Measurements from ENCODE around the gene NCKAP5.
"Not testable (repeated sequence)": the region's sequence is repeated elsewhere in the genome, so short reads cannot be mapped to it uniquely, and the experiment has no call there.

The NCKAP5 gene

GRCh38 chr2:133525613-133526529, 42.4 kb downstream of the NCKAP5 start:
- Histone ChIP-seq H3K27ac (ENCODE audit: insufficient read depth, low read depth, low read length, poor library complexity, severe bottlenecking) (no peak overlapping the region), H3K4me1 (ENCODE audit: control insufficient read depth, insufficient read depth, low read length) (no peaks in the 10 kb centered on the region), H3K4me3 (ENCODE audit: insufficient read depth, low read depth, low read length) (no peak overlapping the region), H3K9me3 (ENCODE audit: control insufficient read depth, low read length) (no peaks in the 10 kb centered on the region), H3K36me3 (ENCODE audit: control insufficient read depth, insufficient read depth, low read length) (no peaks in the 10 kb centered on the region), H3K27me3 (ENCODE audit: control insufficient read depth, insufficient read depth, low read length, poor library complexity, severe bottlenecking) (no peaks in the 10 kb centered on the region)
- 96 to 98% methylated on average over 3 to 4 of the region's 5 CpGs for WGBS, 2 experiments

GRCh38 chr2:133525090-133525489, 43.2 kb downstream of the NCKAP5 start:
- Histone ChIP-seq H3K4me3 (ENCODE audit: insufficient read depth, low read depth, low read length) (no peak overlapping the region), H3K4me1 (ENCODE audit: control insufficient read depth, insufficient read depth, low read length) (no peaks in the 10 kb centered on the region), H3K27me3 (ENCODE audit: control insufficient read depth, insufficient read depth, low read length, poor library complexity, severe bottlenecking) (no peaks in the 10 kb centered on the region), H3K9me3 (ENCODE audit: control insufficient read depth, low read length) (no peaks in the 10 kb centered on the region), H3K36me3 (ENCODE audit: control insufficient read depth, insufficient read depth, low read length) (no peaks in the 10 kb centered on the region), H3K27ac (ENCODE audit: insufficient read depth, low read depth, low read length, poor library complexity, severe bottlenecking) (no peak overlapping the region)
- 92 to 98% methylated on average over 2 of the region's 2 CpGs for WGBS, 2 experiments

- 59 to 60% methylated on average over 5 of the region's 5 CpGs for WGBS, 2 experiments
- Histone ChIP-seq H3K4me3 (ENCODE audit: insufficient read depth, low read depth, low read length) (no peak overlapping the region), H3K4me1 (ENCODE audit: control insufficient read depth, insufficient read depth, low read length) (no peaks in the 10 kb centered on the region), H3K9me3 (ENCODE audit: control insufficient read depth, low read length) (no peaks in the 10 kb centered on the region), H3K36me3 (ENCODE audit: control insufficient read depth, insufficient read depth, low read length) (no peaks in the 10 kb centered on the region), H3K27ac (ENCODE audit: insufficient read depth, low read depth, low read length, poor library complexity, severe bottlenecking) (no peak overlapping the region), H3K27me3 (ENCODE audit: control insufficient read depth, insufficient read depth, low read length, poor library complexity, severe bottlenecking) (no peaks in the 10 kb centered on the region)
Observed at GRCh38 chr2:133523406-133523805, 44.9 kb downstream of the NCKAP5 start.

GRCh38 chr2:133522204-133522603, 46.1 kb downstream of the NCKAP5 start:
- no peak overlapping the region for H3K4me3 ChIP-seq (ENCODE audit: insufficient read depth, low read depth, low read length)
- 88 to 91% methylated on average over 1 of the region's 1 CpG for WGBS, 2 experiments
- H3K36me3 ChIP-seq (ENCODE audit: control insufficient read depth, insufficient read depth, low read length), result no peaks in the 10 kb centered on the region
- no peak overlapping the region for H3K27ac ChIP-seq (ENCODE audit: insufficient read depth, low read depth, low read length, poor library complexity, severe bottlenecking)
- no peaks in the 10 kb centered on the region for H3K27me3 ChIP-seq (ENCODE audit: control insufficient read depth, insufficient read depth, low read length, poor library complexity, severe bottlenecking)
- H3K9me3 ChIP-seq (ENCODE audit: control insufficient read depth, low read length), result no peaks in the 10 kb centered on the region
- H3K4me1 ChIP-seq (ENCODE audit: control insufficient read depth, insufficient read depth, low read length), result no peaks in the 10 kb centered on the region

GRCh38 chr2:133521146-133521745, 47.0 kb downstream of the NCKAP5 start:
- H3K27ac ChIP-seq (ENCODE audit: insufficient read depth, low read depth, low read length, poor library complexity, severe bottlenecking), result no peak overlapping the region
- WGBS, 2 experiments, result 85 to 92% methylated on average over 3 of the region's 3 CpGs
- no peaks in the 10 kb centered on the region for H3K27me3 ChIP-seq (ENCODE audit: control insufficient read depth, insufficient read depth, low read length, poor library complexity, severe bottlenecking)
- no peaks in the 10 kb centered on the region for H3K9me3 ChIP-seq (ENCODE audit: control insufficient read depth, low read length)
- no peak overlapping the region for H3K4me3 ChIP-seq (ENCODE audit: insufficient read depth, low read depth, low read length)
- H3K4me1 ChIP-seq (ENCODE audit: control insufficient read depth, insufficient read depth, low read length), result no peaks in the 10 kb centered on the region
- H3K36me3 ChIP-seq (ENCODE audit: control insufficient read depth, insufficient read depth, low read length), result no peaks in the 10 kb centered on the region

- H3K27me3 ChIP-seq (ENCODE audit: control insufficient read depth, insufficient read depth, low read length, poor library complexity, severe bottlenecking); H3K27ac ChIP-seq (ENCODE audit: insufficient read depth, low read depth, low read length, poor library complexity, severe bottlenecking); H3K4me1 ChIP-seq (ENCODE audit: control insufficient read depth, insufficient read depth, low read length); H3K9me3 ChIP-seq (ENCODE audit: control insufficient read depth, low read length); H3K4me3 ChIP-seq (ENCODE audit: insufficient read depth, low read depth, low read length); H3K36me3 ChIP-seq (ENCODE audit: control insufficient read depth, insufficient read depth, low read length): not testable (repeated sequence)
- WGBS, 2 experiments, result 62 to 69% methylated on average over 6 to 7 of the region's 7 CpGs
Observed at GRCh38 chr2:133519677-133520076, 48.6 kb downstream of the NCKAP5 start.

- H3K36me3 ChIP-seq (ENCODE audit: control insufficient read depth, insufficient read depth, low read length), result no peaks in the 10 kb centered on the region
- H3K27me3 ChIP-seq (ENCODE audit: control insufficient read depth, insufficient read depth, low read length, poor library complexity, severe bottlenecking), result no peaks in the 10 kb centered on the region
- no peaks in the 10 kb centered on the region for H3K4me1 ChIP-seq (ENCODE audit: control insufficient read depth, insufficient read depth, low read length)
- H3K4me3 ChIP-seq (ENCODE audit: insufficient read depth, low read depth, low read length), result no peak overlapping the region
- no peaks in the 10 kb centered on the region for H3K9me3 ChIP-seq (ENCODE audit: control insufficient read depth, low read length)
- H3K27ac ChIP-seq (ENCODE audit: insufficient read depth, low read depth, low read length, poor library complexity, severe bottlenecking), result no peak overlapping the region
Observed at GRCh38 chr2:133518700-133519344, 49.4 kb downstream of the NCKAP5 start.

GRCh38 chr2:133517876-133518275, 50.4 kb downstream of the NCKAP5 start:
- no peak overlapping the region for H3K27ac ChIP-seq (ENCODE audit: insufficient read depth, low read depth, low read length, poor library complexity, severe bottlenecking)

GRCh38 chr2:133516405-133517026, 51.7 kb downstream of the NCKAP5 start:
- H3K4me3 ChIP-seq (ENCODE audit: insufficient read depth, low read depth, low read length), result no peak overlapping the region
- WGBS, 2 experiments, result 93 to 99% methylated on average over 6 of the region's 6 CpGs
- H3K4me1 ChIP-seq (ENCODE audit: control insufficient read depth, insufficient read depth, low read length), result no peaks in the 10 kb centered on the region
- no peaks in the 10 kb centered on the region for H3K9me3 ChIP-seq (ENCODE audit: control insufficient read depth, low read length)
- H3K27me3 ChIP-seq (ENCODE audit: control insufficient read depth, insufficient read depth, low read length, poor library complexity, severe bottlenecking), result no peaks in the 10 kb centered on the region
- no peak overlapping the region for H3K27ac ChIP-seq (ENCODE audit: insufficient read depth, low read depth, low read length, poor library complexity, severe bottlenecking)
- no peaks in the 10 kb centered on the region for H3K36me3 ChIP-seq (ENCODE audit: control insufficient read depth, insufficient read depth, low read length)

More at GRCh38 chr2:133517876-133518275, 50.4 kb downstream of the NCKAP5 start:
- 92 to 97% methylated on average over 3 of the region's 3 CpGs for WGBS, 2 experiments
- Histone ChIP-seq H3K36me3 (ENCODE audit: control insufficient read depth, insufficient read depth, low read length) (no peaks in the 10 kb centered on the region), H3K9me3 (ENCODE audit: control insufficient read depth, low read length) (no peaks in the 10 kb centered on the region), H3K4me1 (ENCODE audit: control insufficient read depth, insufficient read depth, low read length) (no peaks in the 10 kb centered on the region), H3K4me3 (ENCODE audit: insufficient read depth, low read depth, low read length) (no peak overlapping the region), H3K27me3 (ENCODE audit: control insufficient read depth, insufficient read depth, low read length, poor library complexity, severe bottlenecking) (no peaks in the 10 kb centered on the region)

GRCh38 chr2:133515271-133515670, 53.0 kb downstream of the NCKAP5 start:
- Histone ChIP-seq H3K36me3 (ENCODE audit: control insufficient read depth, insufficient read depth, low read length) (no peaks in the 10 kb centered on the region), H3K9me3 (ENCODE audit: control insufficient read depth, low read length) (no peaks in the 10 kb centered on the region), H3K27me3 (ENCODE audit: control insufficient read depth, insufficient read depth, low read length, poor library complexity, severe bottlenecking) (no peaks in the 10 kb centered on the region), H3K4me3 (ENCODE audit: insufficient read depth, low read depth, low read length) (no peak overlapping the region), H3K27ac (ENCODE audit: insufficient read depth, low read depth, low read length, poor library complexity, severe bottlenecking) (no peak overlapping the region), H3K4me1 (ENCODE audit: control insufficient read depth, insufficient read depth, low read length) (no peaks in the 10 kb centered on the region)
- WGBS, 2 experiments, result 82 to 95% methylated on average over 1 to 2 of the region's 2 CpGs
